ENCODE results near the gene LIN9.

- TF ChIP-seq SUZ12 (IDR thresholded peaks at IDR 0.05; ENCODE audit: low read length) (no peak), CTCF (IDR thresholded peaks at IDR 0.05; ENCODE audit: control extremely low read depth in 1 of 3, insufficient read depth in 1 of 3, low read depth in 1 of 3, low read length in 3 of 3) (no peak), RAD21 (IDR thresholded peaks at IDR 0.05 in 1 of 2, conservative IDR thresholded peaks at IDR 0.05 in 1 of 2; ENCODE audit: low read depth in 2 of 2, low read length in 2 of 2) (no peak), TEAD4 (IDR thresholded peaks at IDR 0.05; ENCODE audit: low read depth, low read length) (no peak), RFX5 (IDR thresholded peaks at IDR 0.05; ENCODE audit: borderline replicate concordance, low read depth, low read length) (no peak), EZH2 (IDR thresholded peaks at IDR 0.05; ENCODE audit: low read depth, low read length, severe bottlenecking) (no peak), POLR2A (IDR thresholded peaks at IDR 0.05; ENCODE audit: control extremely low read depth in 1 of 2, low read depth in 2 of 2, low read length in 2 of 2) (no peak), FOSL1 (IDR thresholded peaks at IDR 0.05; ENCODE audit: insufficient read depth, low read depth, low read length) (no peak), JUN (IDR thresholded peaks at IDR 0.05; ENCODE audit: low read depth, low read length) (no peak), TBP (IDR thresholded peaks at IDR 0.05; ENCODE audit: low read depth, low read length) (no peak), SIN3A (conservative IDR thresholded peaks at IDR 0.05 in 1 of 2, IDR thresholded peaks at IDR 0.05 in 1 of 2; ENCODE audit: low read depth in 1 of 2, low read length in 2 of 2) (no peak), JUND (IDR thresholded peaks at IDR 0.05; ENCODE audit: low read length) (no peak), CEBPB (IDR thresholded peaks at IDR 0.05; ENCODE audit: low read depth, low read length) (no peak)
Measured at GRCh38 chr1:226216056-226216455, 92.9 kb downstream of the LIN9 start.

Measured in H1 (cell line).